CD4-positive, alpha-beta T cell treated with Interleukin-6 at 100 ng/mL for 8 hours (primary cell): ENCODE measurements around the gene SLX9.

Source experiments
- DNase-seq: peaks from one replicate; pipeline ENCODE4 v3.0.0-alpha.2; 2020; ENCODE audit warnings: mixed read lengths, low spot score

The SLX9 gene

GRCh38 chr21:44939532-44940115 lies at the start of gene SLX9:
Gene SLX9 (plus strand): TSS chr21:44940029. CDS start chr21:44940058, 29 bp downstream.
- DNase-seq = peak; percentile 71

- no peak for DNase-seq
Observed at GRCh38 chr21:44890338-44890931, 49.4 kb upstream of the SLX9 start.

- no peak for DNase-seq
Observed at GRCh38 chr21:44890961-44891541, 48.8 kb upstream of the SLX9 start.

GRCh38 chr21:44891631-44892031 lies 48.2 kb upstream of the SLX9 start:
- DNase-seq = no peak

- DNase-seq = no peak
Observed at GRCh38 chr21:44892095-44892494, 47.7 kb upstream of the SLX9 start.

GRCh38 chr21:44892536-44893277 lies 47.1 kb upstream of the SLX9 start:
- peak; percentile 77 for DNase-seq

- no peak for DNase-seq
Observed at GRCh38 chr21:44893278-44893556, 46.6 kb upstream of the SLX9 start.

GRCh38 chr21:44893948-44894656 lies 45.7 kb upstream of the SLX9 start:
- DNase-seq = no peak

GRCh38 chr21:44894687-44895302 lies 45.0 kb upstream of the SLX9 start:
- no peak for DNase-seq

GRCh38 chr21:44895859-44896258 lies 44.0 kb upstream of the SLX9 start:
- DNase-seq = no peak

- DNase-seq = no peak
Observed at GRCh38 chr21:44896561-44897286, 43.1 kb upstream of the SLX9 start.

GRCh38 chr21:44897326-44898010 lies 42.4 kb upstream of the SLX9 start:
- DNase-seq = no peak

GRCh38 chr21:44898011-44898488 lies 41.8 kb upstream of the SLX9 start:
- no peak for DNase-seq

- no peak for DNase-seq
Observed at GRCh38 chr21:44898851-44899767, 40.7 kb upstream of the SLX9 start.

- DNase-seq = no peak
Observed at GRCh38 chr21:44899768-44900558, 39.9 kb upstream of the SLX9 start.

- no peak for DNase-seq
Observed at GRCh38 chr21:44900559-44901251, 39.1 kb upstream of the SLX9 start.

GRCh38 chr21:44901391-44902074 lies 38.3 kb upstream of the SLX9 start:
- no peak for DNase-seq
